OCI-LY1 (cell line): ENCODE results near the gene NRP1.

Source experiments
- CTCF ChIP-seq: fragments of 200-600 bp; sonication (generic), shearing (Covaris generic); IDR thresholded peaks from 2 replicates; pipeline ENCODE4 v1.5.1; 2017; ENCODE audit warnings: mild to moderate bottlenecking, antibody characterized with exemption, low read length, moderate library complexity, mixed read lengths
- EZH2 ChIP-seq: fragments of 200-600 bp; sonication (generic), shearing (Covaris generic); IDR thresholded peaks from 2 replicates; pipeline ENCODE4 v1.8.0; 2017; ENCODE audit warnings: borderline replicate concordance, mixed run types, mild to moderate bottlenecking, antibody characterized with exemption, low read length, moderate library complexity, mixed read lengths

- no peak for TF ChIP-seq CTCF
- TF ChIP-seq EZH2: no peak
Measured at GRCh38 chr10:33331379-33331694, 3.1 kb downstream of the NRP1 start.
